Germinal center (tissue), 1 donor: ENCODE results near the gene HMX3.
"Not testable (repeated sequence)": the region's sequence is repeated elsewhere in the genome, so short reads cannot be mapped to it uniquely, and the experiment has no call there.

Experiments
- DNase-seq: peaks from one replicate; pipeline ENCODE4 v3.0.0; 2012; ENCODE audit warnings: mixed read lengths, low spot score

Gene HMX3

DNA sequence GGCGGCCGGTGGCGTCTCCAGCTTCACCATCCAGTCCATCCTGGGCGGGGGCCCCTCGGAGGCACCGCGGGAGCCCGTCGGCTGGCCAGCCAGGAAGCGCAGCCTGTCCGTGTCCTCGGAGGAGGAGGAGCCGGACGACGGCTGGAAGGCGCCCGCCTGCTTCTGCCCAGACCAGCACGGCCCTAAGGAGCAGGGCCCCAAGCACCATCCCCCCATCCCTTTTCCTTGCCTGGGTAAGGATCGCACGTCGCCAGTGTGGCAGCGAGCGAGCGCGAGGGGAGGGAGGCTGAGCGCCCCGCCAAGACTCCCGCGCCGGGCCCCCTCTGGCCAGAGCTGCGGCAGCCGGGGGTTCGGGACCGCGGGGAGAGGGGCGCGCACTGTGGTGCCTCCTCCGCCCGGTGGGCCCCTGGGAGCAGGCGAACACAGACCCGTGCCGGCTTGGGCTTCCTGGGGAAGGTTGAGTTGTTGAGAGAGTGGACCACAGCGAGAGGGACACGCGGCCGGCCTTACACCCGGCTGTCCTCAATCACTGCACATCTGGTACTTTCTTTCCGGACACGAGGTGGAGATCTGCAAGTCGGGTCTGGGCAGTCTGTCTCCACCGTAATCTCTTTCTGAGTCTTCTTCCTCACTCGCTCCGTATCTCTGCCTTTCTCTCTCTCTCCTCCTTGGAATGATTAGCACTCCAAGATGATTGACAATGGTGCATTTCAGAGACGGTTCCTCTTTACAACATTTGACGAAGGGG lies 12.8 kb downstream of the HMX3 start:
- no peak for DNase-seq

DNA sequence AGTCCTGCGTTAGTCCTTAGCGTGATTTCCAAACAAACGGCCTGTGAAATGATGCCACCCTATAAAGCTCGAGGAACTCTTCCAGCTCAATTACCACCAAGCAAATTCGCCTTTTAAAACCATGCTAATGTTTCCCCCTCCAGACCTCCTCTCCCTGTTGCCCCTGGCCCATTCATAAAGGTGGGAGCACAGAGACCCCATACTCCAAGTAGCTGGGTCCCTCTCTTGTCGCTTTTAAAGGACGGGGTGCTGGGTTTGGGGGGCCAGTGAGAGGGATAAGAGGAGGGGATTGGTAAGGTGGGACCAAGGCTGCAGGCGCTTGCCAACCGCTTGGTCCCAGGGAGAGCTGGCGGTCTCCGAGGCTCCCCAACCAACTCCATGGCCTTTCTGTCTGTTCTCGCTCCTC lies 13.4 kb downstream of the HMX3 start:
- DNase-seq, result no peak

DNA sequence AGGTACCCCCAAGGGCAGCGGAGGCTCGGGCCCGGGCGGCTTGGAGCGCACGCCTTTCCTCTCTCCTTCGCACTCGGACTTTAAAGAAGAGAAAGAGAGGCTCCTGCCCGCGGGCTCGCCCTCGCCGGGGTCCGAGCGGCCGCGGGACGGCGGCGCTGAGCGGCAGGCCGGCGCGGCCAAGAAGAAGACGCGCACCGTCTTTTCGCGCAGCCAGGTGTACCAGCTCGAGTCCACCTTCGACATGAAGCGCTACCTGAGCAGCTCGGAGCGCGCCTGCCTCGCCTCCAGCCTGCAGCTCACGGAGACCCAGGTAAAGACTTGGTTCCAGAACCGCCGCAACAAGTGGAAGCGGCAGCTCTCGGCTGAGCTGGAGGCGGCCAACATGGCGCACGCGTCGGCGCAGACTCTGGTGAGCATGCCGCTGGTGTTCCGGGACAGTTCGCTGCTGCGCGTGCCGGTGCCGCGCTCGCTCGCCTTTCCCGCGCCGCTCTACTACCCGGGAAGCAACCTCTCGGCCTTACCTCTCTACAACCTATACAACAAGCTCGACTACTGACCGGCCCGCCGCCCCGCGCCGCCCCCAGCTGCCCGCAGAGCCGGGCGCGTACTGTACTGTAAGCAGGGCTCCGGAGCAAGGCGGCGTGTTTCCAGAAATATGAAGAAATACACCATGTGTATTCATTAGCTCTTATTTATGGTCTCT lies 13.9 kb downstream of the HMX3 start:
- no peak for DNase-seq

DNA sequence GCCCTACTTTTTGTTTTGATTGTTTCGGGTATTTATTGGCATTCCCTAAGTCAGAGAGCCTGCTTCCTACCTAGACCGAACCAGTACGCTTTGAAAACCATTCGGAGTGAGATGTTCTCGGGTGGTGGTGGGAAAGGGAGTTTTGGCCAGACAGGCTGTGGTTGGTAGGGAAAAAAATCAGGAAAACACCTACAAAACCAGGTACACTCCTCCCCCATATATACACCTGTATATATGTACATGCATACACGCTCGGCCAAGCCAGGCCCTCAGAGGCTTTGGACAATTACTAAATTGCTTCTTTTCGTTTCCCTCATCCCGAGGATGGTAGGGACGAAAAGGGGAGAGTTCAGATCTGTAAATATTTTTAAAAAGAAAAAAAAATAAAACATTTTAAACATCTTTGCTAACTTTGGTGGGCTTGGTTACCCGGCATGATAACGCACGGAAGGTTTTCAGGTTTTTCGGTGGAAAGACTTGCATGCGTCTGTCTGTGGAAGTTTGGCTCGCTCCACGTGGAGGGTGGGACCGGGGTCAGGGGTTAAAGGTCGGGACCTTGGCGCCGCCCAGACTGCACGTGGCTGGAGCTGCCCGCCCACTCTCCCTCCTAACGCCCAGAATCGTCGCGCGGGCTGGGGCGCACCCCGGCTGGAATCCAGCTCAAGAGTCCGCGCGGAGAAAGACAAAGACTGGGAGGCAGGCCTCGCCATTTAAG lies 14.7 kb downstream of the HMX3 start:
- DNase-seq, result no peak

DNA sequence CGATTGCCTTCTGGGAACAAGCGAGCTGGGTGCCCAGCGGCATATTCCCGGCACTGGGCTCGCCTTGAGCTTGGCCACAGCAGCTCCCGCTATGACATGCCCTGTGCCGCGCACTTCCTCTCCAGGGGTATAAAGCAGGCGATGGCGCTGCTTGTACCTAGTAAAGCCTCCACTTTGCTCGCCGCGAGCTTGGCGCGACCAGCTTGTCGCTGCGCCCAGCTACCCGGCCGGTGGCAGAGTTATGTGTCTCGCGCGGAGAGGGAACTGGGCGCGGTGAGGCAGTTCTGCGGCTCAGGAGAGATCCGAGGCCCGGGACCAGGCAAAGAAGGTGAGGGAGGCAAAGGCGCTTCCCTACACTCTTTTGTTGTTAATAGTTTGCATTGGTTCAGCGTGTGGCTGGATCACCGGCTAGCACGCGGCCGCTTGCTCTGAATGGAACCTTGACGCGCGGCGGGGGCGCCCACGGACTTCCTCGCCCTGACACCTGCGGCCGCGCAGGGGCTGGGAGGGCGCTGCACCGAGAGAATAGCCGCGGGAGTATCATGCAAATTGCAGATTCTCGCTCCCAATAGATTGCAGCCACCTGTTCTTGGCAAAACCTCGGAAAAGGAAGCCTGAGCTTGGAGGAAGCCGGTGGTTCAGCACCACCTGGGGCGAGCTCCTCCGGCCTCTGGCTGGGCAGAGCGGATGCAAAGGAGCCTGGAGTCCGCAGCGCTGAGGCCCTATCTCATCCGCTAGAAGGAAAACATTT lies 15.4 kb downstream of the HMX3 start:
- no peak for DNase-seq

DNA sequence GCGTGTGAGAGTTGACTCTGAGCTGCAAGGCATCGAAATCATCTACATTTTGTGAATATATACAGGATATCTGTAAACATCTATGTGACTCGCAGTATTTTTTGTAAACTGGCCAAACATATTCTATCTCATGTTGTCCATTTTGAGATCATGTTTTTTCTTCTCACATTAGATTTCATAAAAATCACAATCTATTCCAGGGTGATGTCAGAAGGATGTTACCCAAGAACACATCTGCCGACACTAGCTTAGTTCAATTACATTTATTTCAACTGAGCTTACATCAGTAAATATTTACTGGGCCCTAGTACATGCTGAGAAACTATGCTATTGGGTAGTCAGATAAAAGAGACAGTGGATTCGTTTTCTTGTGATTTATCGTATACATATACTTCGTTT lies 16.0 kb downstream of the HMX3 start:
- no peak for DNase-seq

DNA sequence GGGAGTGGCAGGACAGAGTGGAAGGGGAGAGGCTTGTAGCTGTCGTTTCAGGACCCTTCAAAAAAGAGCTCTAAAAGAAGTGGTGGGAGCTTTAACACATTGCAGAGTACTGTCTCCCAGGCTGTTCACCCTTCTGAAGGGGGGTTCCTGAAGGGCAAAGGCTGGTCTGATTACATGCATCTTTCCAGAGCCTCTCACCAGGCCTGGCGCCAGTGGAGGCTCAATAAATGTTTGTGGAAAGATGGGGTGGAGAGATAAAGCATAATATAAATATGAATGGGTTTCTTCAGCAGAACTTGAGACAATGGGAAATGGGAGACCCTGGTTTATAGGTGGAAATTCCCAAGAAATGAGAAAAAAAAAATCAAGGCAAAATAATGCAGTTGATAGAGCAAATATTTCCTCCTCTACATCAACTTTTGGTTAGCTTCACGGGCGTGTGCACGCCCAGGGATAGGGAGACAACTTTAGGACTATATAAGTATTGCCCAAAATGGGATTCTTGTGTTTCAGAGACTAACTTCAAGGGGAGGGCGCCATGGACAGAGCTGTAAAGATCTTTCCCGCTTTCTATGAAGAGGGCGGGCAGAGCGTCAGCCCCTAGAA lies 17.8 kb downstream of the HMX3 start:
- DNase-seq, result no peak

DNA sequence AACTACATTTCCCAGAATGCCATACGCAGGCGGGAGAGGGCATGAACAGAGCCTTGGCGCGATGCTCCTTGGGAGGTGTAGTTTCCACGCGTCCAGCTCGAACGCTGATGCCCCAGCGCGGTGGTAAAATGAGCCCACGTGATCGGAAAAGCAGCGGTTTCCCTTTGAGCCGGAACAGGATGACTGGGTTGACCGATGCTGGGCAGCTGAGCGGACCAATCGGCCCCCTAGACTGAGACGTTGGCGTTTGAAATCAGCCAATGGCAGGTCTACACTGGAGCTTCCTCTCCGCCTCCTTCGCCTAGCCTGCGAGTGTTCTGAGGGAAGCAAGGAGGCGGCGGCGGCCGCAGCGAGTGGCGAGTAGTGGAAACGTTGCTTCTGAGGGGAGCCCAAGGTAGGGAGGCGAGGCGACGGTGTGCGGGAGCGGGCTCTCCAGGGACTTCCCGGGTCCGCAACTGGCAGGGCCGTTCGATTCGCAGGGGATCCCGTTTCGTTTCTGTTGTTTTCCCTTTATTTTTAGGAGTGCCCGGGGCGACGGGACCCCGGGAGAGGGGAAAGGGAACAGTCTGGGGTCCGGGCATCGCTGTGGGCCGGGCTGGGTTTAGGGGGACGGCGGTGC lies 18.4 kb downstream of the HMX3 start, which contains the start of gene BUB3:
BUB3 (plus strand) TSS at position 311 of the 619 bp plus-strand sequence. CDS start 516 bp downstream, outside the sequence.
- DNase-seq, result peak; percentile 98

DNA sequence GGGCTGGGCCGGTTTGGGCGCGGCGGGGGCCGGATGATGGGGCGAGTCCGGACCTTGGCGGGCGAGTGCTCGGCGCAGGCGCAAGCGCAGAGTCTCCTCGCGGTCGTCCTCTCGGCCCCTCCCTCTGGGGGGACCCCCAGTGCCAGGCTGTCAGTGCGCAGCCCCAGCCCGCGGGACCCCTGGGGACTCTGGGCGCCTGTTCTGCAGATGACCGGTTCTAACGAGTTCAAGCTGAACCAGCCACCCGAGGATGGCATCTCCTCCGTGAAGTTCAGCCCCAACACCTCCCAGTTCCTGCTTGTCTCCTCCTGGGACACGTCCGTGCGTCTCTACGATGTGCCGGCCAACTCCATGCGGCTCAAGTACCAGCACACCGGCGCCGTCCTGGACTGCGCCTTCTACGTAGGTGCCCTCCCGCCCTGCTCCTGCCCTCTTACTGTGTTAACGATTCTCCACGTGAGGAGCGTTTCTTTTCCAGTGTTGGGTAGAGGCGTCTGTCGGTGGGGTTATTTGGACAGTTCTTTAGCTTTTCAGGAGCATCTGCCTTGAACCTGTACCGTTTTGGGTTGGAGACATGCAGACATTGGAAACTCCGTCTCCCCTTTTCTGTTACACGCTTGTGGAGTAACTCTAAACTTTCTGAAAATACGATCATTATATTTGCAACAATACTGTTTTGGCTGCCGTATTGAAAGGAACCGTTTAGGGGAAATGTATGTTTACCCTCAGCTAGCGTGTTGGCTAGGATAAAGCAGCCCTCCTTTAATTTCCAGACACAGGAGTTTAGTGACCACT lies 19.1 kb downstream of the HMX3 start:
- DNase-seq, result peak; percentile 68

DNA sequence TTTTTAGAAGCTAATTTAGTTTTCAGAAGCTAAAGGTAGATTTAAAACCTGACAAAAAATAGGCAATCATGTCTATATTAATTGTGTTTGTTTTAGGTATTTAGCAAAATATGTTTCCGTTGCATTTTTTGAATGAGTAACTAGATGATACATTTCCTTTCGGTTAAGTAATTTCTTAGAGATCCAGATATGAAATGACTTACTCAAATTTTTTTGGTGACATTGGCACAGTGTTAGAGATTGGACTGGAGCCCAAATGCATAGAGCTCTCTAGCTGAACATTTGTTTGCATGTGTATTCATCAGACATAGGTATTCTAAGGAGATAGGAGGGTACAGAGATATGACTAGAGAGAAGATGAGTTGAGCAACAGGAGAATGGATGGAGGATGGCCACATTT lies 20.3 kb downstream of the HMX3 start:
- no peak for DNase-seq

DNA sequence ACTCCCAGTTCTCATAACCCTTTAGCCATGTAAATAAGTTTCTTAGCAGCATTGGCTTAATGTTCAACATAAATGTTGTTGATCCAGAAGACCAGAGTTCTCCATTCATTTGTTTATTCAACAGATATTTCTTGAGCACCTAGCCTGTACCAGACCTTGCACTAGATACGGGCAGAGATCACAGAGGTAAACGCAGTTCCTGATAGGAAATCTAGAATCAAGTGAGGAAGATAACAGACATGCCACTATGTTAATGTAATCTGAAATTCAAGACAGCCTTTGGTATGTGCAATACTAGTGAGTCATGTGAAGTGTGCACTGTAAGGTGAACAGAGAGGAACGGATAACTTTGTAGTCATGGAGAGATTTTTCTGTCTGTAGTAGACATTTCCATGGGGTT lies 21.4 kb downstream of the HMX3 start:
- DNase-seq, result no peak

DNA sequence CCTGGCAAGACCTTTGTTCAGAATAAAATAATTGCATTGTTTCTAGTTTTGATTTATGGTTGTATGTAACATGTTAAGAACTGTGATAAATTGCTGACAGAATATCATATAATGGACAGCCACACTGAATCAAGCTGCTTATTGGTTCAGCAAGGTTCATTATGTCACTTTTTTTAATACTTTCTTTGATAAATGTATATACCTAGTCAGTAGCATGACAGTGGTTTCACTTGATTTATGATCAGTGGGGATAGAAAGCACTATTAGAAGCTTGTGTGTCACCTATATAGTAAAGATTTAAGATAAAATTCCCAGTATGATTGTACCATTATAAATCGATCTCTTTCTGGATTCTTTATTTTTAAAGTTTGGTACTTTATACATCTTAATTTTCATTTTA lies 22.9 kb downstream of the HMX3 start:
- DNase-seq, result no peak

DNA sequence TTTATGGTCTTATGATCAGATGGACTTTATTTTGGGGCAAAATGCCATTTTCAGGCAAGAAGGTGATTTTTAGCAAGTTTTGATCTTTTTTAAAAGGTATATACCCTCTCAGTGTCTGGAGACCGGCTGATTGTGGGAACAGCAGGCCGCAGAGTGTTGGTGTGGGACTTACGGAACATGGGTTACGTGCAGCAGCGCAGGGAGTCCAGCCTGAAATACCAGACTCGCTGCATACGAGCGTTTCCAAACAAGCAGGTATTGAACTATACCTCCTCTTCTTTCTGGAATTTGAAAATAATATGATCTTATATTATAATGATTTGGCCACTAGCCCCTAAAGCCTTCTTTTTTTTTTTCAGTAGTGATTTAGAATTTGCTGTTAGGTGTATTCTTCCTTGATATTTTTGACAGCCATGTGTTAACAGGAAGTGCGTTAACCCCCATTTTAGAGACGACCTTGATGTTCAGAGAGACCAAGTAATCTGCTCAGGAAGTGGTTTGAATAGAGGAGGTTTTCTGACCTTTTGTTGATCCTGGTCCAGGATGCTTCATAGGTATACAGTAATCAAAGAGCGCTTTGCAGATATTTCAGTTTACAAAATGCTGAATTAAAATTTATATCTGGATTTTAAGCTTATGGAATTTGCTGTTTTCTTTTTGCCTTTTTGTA lies 24.7 kb downstream of the HMX3 start:
- no peak for DNase-seq

DNA sequence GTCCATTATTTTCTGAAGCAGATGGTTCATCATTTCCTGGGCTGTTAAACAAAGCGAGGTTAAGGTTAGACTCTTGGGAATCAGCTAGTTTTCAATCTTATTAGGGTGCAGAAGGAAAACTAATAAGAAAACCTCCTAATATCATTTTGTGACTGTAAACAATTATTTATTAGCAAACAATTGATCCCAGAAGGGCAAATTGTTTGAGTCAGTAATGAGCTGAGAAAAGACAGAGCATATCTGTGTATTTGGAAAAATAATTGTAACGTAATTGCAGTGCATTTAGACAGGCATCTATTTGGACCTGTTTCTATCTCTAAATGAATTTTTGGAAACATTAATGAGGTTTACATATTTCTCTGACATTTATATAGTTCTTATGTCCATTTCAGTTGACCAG lies 28.5 kb downstream of the HMX3 start:
- no peak for DNase-seq

DNA sequence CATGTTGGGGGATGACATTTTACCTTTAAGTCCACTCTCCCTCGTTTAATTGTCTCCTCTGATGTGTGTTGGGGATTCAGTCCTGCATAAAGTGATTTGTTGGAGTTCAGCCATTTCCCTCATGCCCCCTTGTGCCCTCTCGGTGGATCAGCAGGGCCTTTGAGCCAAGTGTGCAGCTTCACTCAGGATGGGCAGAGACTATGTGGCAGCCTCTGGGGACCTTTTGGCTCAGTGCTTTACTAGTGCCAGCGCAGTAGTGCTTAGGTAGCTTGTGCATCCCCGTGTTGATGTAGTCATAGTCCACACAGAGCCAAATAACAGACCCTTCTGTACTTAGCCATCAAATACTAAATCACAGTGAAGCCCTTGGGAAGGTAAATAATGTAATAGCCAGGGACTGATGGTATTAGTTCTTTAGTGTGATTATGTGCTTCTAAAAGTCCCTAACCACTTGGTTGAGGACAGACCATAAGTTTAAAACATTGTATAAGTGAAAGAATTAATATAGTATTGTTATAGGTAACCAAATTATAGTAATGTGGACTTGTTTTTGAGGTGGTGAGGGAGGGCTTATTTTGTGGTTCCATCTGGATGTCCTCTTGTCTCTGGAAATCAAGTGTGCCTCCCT lies 29.8 kb downstream of the HMX3 start:
- no peak for DNase-seq

DNA sequence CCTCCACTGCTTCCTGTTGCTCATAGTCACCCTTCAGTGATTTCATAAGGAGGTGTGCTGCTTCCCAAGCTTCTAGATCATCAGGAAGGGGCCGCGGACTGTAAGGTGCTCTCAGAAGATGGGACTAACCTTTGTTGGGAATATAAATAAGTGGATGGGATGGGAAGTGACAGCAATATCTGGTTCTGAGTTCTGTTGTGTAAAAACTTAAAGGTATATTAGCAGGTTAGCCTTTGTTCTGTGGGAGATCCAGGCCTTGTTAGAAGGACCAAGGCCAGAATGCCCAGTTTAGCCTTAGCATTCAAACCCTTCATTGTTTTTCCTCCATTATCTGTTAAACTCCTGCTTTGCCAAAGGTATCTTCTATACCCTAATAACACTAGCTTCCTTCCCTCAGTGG lies 30.8 kb downstream of the HMX3 start:
- DNase-seq, result no peak

DNA sequence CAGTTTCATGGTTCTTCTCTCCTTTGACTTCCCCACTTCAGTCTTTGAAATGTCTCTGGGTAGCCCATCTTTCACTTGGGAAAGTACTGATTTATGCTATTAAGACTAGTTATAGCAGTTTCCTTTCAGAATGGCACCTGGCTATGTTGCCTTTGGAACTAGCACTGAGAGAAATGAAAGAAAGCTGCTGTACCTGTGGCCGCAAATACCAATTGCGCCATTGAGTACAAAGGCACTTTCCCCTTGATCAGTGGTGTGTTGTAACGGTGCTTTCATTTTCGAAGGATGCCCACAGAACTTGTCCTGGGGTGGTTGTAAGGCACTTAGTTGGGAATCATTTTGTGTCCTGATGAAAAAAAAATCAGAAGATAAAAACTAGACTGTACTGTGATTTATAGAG lies 35.2 kb downstream of the HMX3 start:
- no peak for DNase-seq

DNA sequence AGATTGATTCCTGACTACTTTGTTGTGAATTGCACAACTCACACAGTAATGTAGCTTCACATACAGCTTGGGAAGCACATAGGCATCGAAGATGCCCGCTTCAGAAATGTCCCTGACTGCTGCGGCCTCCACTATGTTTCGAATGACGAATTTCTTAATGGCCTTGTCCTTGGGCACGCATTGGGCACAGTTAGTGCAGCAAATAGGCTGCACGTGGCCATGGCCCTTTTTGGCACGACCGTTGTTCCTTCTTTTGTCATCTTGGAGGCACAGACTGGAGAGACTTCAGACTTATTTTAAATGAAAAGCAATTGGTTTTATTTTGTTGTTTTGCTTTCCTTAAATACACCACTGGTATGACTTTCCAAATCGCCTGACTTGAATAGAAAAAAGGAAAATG lies 35.8 kb downstream of the HMX3 start:
- not testable (repeated sequence) for DNase-seq
